AG04449 (cell line): Measurements from ENCODE around the gene ASB4.

Experiments
- CTCF ChIA-PET: fragments of 350-600 bp; formaldehyde crosslinking; extraction: SDS; loops from one replicate; lab custom pipeline; 2021; ENCODE audit warnings: antibody characterized with exemption; lab: Yijun Ruan, JAX
- POLR2A ChIA-PET: fragments of 400-600, 350-600 bp; formaldehyde crosslinking; extraction: SDS; loops from one replicate; lab custom pipeline; 2020; ENCODE audit warnings: antibody characterized with exemption, inconsistent platforms; lab: Yijun Ruan, JAX
- DNase-seq: peaks from one replicate; pipeline ENCODE4 v3.0.0-alpha.2; 2010; ENCODE audit warnings: low read depth, low spot score
- H3K4me3 ChIP-seq: 2 replicates; pipeline ENCODE4 v1.5.1; 2011; ENCODE audit warnings: low read depth, mild to moderate bottlenecking, control low read depth, low read length
- CTCF ChIP-seq: IDR thresholded peaks from one replicate; pipeline ENCODE4 v1.5.1; 2011; ENCODE audit warnings: mild to moderate bottlenecking, moderate library complexity, low read length, control low read depth, inconsistent platforms; ENCODE audit not compliant: insufficient read depth; ENCODE audit errors: missing control alignments

The ASB4 gene

DNA sequence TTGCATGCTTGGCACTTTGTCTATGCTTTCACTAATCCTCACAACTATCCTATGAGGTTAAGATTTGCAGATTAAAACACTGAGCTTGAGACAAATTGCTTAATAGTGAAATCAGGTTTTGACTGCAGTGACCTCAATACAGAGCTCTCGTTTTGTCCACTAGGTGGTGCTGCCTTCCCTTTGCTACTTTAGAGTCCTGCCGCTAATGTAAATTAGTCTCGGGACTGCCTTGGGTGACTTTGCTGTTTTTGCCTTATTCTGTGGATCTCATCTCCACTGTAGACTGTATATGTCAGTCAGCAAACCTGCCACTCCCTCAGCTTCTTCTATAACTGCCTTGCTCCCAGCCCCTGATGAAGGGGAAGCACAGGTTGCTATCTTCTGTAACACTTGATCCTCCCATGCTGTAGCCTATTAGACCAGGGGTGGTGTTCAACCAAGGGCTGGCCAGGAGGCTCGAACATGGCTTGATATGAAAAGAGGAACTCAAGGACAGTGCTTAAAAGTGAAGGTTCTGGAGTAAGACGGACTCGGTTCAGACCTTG lies 26.0 kb downstream of the ASB4 start:
- peak; percentile 80 for TF ChIP-seq CTCF
- POLR2A ChIA-PET = no interaction called here
- DNase-seq = no peak
- CTCF ChIA-PET = interaction anchor here (0.7 to 13.9 kb wide), 38 partner anchors 9 to 1061 kb away, joined by 3 to 403 read pairs (median 4); partner anchors contain the start of genes ASB4 and PON2
- no peak overlapping the region for H3K4me3 ChIP-seq

DNA sequence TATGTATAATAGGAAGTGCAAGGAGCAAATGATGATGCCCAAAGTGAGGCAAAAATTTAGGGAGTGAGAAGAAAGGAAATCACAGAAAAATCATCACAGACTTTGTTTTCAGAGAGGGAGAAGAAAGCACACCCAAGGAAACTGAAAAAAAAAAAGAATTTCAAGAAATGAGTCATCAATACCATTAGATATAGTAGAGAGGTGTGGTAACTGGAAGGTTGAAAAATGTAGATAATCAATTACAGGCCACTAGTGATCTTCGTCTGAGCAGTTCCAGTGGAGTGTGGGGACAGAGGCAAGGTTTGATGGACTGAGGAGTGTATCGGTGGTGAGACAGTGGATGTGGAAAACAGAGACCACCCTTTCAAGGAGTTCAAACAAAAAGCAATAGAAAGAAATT lies 31.7 kb downstream of the ASB4 start:
- TF ChIP-seq CTCF = no peak
- DNase-seq = no peak
- CTCF ChIA-PET = interaction anchor here (1.1 to 13.9 kb wide), 6 partner anchors 8 to 173 kb away, joined by 3 to 403 read pairs (median 6); no protein-coding TSS in a partner anchor

DNA sequence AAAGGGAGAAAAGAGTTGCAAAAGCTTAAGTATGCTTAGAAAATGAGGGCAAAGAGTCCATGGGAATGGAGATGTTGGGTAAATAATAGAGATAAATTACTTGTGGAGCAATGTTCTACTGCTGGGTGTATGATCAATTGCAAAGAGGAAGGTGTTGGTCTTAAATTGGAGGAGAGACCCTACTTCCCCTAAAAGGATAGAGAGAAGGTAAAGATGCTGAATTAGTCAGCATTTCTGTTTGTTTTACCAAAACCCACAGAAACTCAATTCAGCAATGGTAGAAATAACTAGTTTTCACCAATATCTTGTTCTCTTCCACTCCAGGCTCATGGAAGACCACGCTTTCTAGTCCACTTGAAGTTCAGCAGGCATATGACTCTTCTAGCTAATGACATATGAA lies 32.1 kb downstream of the ASB4 start:
- CTCF ChIA-PET = interaction anchor here (1.4 to 13.9 kb wide), 2 partner anchors 8 to 172 kb away, joined by 3 to 403 read pairs; no protein-coding TSS in a partner anchor

More for the DNA sequence above, 31.7 kb downstream of the ASB4 start:
- POLR2A ChIA-PET = no interaction called here
- no peak overlapping the region for H3K4me3 ChIP-seq

GRCh38 chr7:95520136-95520535 lies 34.4 kb downstream of the ASB4 start:
- no peak for TF ChIP-seq CTCF
- POLR2A ChIA-PET = no interaction called here
- DNase-seq = no peak
- CTCF ChIA-PET = interaction anchor here (1.0 to 18.1 kb wide), 3 partner anchors 8 to 169 kb away, joined by 4 to 556 read pairs (median 139); no protein-coding TSS in a partner anchor
- H3K4me3 ChIP-seq = no peak overlapping the region

More for the DNA sequence above, 32.1 kb downstream of the ASB4 start:
- TF ChIP-seq CTCF = no peak
- POLR2A ChIA-PET = no interaction called here
- H3K4me3 ChIP-seq = no peak overlapping the region
- DNase-seq = no peak

GRCh38 chr7:95525503-95525902 lies 39.8 kb downstream of the ASB4 start:
- CTCF ChIA-PET = interaction anchor here (1.2 to 18.1 kb wide), 7 partner anchors 9 to 164 kb away, joined by 4 to 556 read pairs (median 69); no protein-coding TSS in a partner anchor
- POLR2A ChIA-PET = no interaction called here
- DNase-seq = no peak
- TF ChIP-seq CTCF = no peak
- H3K4me3 ChIP-seq = no peak overlapping the region

- no peak overlapping the region for H3K4me3 ChIP-seq
- DNase-seq = no peak
- POLR2A ChIA-PET = no interaction called here
- CTCF ChIA-PET = interaction anchor here (1.0 to 18.1 kb wide), 12 partner anchors 9 to 345 kb away, joined by 3 to 556 read pairs (median 14); no protein-coding TSS in a partner anchor
- no peak for TF ChIP-seq CTCF
Measured at GRCh38 chr7:95526128-95526738, 40.5 kb downstream of the ASB4 start.
